Measurements from ENCODE around the gene RPF1. TPM values are rescaled to one million over a fixed set of nuclear protein-coding genes. Genes with fewer than 3 reads are reported as not detected.

The RPF1 gene
- total and polyA plus RNA-seq, 10 of the 15 experiments (the other 5 are each of a cell fraction or from before 2014, with no cell fraction given): 37.0 to 97.5 (median 56.2) TPM

DNA sequence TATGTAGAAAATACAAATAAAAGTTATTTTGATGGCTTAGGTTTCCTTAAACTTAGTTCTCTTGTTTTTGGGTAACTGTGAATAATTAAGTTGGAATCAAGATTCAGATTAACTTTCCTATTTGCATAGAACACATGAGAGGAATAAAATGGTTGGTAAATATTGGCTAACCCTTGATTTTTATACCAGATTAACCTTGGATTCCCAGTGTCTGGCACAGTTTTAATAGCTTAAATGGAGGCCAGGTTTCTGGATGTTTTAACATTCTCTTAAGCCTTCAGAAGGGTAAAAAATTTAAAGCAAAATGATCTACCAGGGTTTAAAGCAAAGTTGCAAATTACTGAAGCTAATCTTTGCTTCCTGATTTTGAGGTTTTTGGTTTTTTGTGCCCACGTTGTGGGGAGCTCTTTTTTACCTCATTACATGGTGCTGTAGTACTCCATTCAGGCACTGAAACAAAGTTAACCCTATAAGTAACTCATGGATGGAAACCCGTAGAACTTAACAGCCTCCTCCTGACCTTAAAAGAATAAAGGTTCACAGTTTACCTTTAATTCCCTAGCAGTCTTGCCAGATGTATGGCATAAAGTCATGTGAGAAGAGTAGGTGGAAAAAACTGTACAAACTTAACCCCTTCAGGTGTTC is 18.7 kb downstream of the RPF1 start:
- H3K79me2 ChIP-seq (ENCODE audit: control insufficient read depth, insufficient read depth, low read length): peaks cover 30% of the 10 kb centered on the region
- CTCF ChIA-PET: no interaction called here
- TF ChIP-seq CBFB (IDR thresholded peaks at IDR 0.05; ENCODE audit: low read depth): no peak
- peak; percentile 40; the same call in 1 of the 2 replicates for TF ChIP-seq RUNX3 (IDR thresholded peaks at IDR 0.05; ENCODE audit: low read length)
- TF ChIP-seq HDAC2 (IDR thresholded peaks at IDR 0.05): no peak
- TF ChIP-seq SMARCA5 (IDR thresholded peaks at IDR 0.05): no peak
- TF ChIP-seq BRCA1 (IDR thresholded peaks at IDR 0.05; ENCODE audit: low read depth, low read length): no peak
- 33% methylated on average over 2 of the region's 2 CpGs for WGBS (ENCODE audit: insufficient coverage, insufficient replicate concordance, low lambda C conversion rate, missing lambda C conversion rate)
- SMC1A ChIA-PET (ENCODE audit: uncharacterized antibody, unreplicated experiment): interaction anchor here (1.1 to 1.2 kb wide), 2 partner anchors 27 to 89 kb away, joined by 3 read pairs; no protein-coding TSS in a partner anchor
- H3K36me3 ChIP-seq (ENCODE audit: control insufficient read depth in 2 of 2, insufficient read depth in 2 of 2, low read length in 1 of 2): peaks cover 1 to 35% of the 10 kb centered on the region in 2 experiments
- no peak for DNase-seq (ENCODE audit: low read depth, low spot score)
- intact Hi-C loops (cut with micrococcal nuclease; ENCODE audit: unreplicated experiment) (no loop called here), in situ Hi-C loops (cut with MboI) (no loop called here)
- H3K4me2 ChIP-seq (ENCODE audit: control insufficient read depth, insufficient read depth): no peak overlapping the region
- no peaks in the 10 kb centered on the region for H3K9me3 ChIP-seq (replicated peaks; ENCODE audit: control insufficient read depth, insufficient read depth, low read length)
- no peak overlapping the region for H3K4me3 ChIP-seq
- POLR2A ChIA-PET: interaction anchor here (0.5 to 0.7 kb wide), 3 partner anchors 75 to 600 kb away, joined by 3 to 6 read pairs (median 4); no protein-coding TSS in a partner anchor
- BruUV-seq (replicated peaks): no TSS peak
- peak; percentile 44 for FAIRE-seq
- H2AFZ ChIP-seq (ENCODE audit: control insufficient read depth, low read depth, low read length): no peak overlapping the region
- no peak overlapping the region for H3K9ac ChIP-seq (ENCODE audit: control insufficient read depth, insufficient read depth, low read length)
- no peaks in the 10 kb centered on the region for H3K27me3 ChIP-seq (replicated peaks in 1 of 2; ENCODE audit: control insufficient read depth in 2 of 2, insufficient read depth in 2 of 2, low read length in 1 of 2)
- ATAC-seq: peak; percentile 21; the same call in 2 of the 3 replicates
- H3K27ac ChIP-seq (ENCODE audit: control insufficient read depth, insufficient read depth): no peak overlapping the region
- H3K4me1 ChIP-seq (ENCODE audit: control insufficient read depth, insufficient read depth, low read length): no peaks in the 10 kb centered on the region
- H4K20me1 ChIP-seq (ENCODE audit: control insufficient read depth, insufficient read depth): no peaks in the 10 kb centered on the region
- RAD21 ChIA-PET (ENCODE audit: unreplicated experiment): no interaction called here

DNA sequence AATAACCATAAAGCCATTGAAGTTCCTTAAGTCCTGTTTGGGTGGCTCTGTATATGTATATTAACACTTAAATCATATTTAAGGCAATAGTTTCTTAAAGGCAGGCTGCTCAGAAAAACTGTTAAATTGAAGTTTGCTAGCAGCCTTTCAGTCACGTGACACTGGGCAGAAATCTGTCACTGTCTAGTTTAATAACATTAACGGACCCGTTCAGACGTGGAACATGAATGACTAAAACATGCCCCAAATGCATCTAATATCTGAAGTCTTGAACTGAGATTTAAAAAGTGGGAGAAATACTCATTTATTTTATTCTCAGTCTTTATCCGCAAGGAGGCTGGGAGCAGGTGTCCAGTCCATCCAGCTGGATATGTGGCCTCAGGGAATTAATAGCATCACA is 23.9 kb downstream of the RPF1 start:
- Histone ChIP-seq H3K4me2 (ENCODE audit: control insufficient read depth, insufficient read depth) (peak overlapping the region; percentile 45), H3K79me2 (ENCODE audit: control insufficient read depth, insufficient read depth, low read length) (peaks cover 72% of the 10 kb centered on the region), H3K9me3 (replicated peaks; ENCODE audit: control insufficient read depth, insufficient read depth, low read length) (no peaks in the 10 kb centered on the region; the same call in 2 of the 3 replicates), H4K20me1 (ENCODE audit: control insufficient read depth, insufficient read depth) (no peaks in the 10 kb centered on the region), H3K9ac (ENCODE audit: control insufficient read depth, insufficient read depth, low read length) (no peak overlapping the region), H2AFZ (ENCODE audit: control insufficient read depth, low read depth, low read length) (no peak overlapping the region), H3K27ac (ENCODE audit: control insufficient read depth, insufficient read depth) (no peak overlapping the region), H3K4me3 (no peak overlapping the region; the same call in 1 of the 2 replicates), H3K36me3 (ENCODE audit: control insufficient read depth in 2 of 2, insufficient read depth in 2 of 2, low read length in 1 of 2) (peaks cover 0 to 18% of the 10 kb centered on the region in 2 experiments; a peak in 3 of 4 replicates), H3K4me1 (ENCODE audit: control insufficient read depth, insufficient read depth, low read length) (no peaks in the 10 kb centered on the region), H3K27me3 (replicated peaks in 1 of 2; ENCODE audit: control insufficient read depth in 2 of 2, insufficient read depth in 2 of 2, low read length in 1 of 2) (no peaks in the 10 kb centered on the region)
- ChIA-PET POLR2A (interaction anchor here (1.5 to 4.7 kb wide), 3 partner anchors 23 to 186 kb away, joined by 5 to 60 read pairs (median 19); partner anchors contain the start of genes CTBS and RPF1), CTCF (interaction anchor here (0.9 to 4.8 kb wide), 2 partner anchors 8 to 22 kb away, joined by 3 to 43 read pairs; partner anchors contain the start of gene RPF1), SMC1A (ENCODE audit: uncharacterized antibody, unreplicated experiment) (interaction anchor here (0.6 to 4.8 kb wide), 11 partner anchors 8 to 269 kb away, joined by 3 to 61 read pairs (median 3); partner anchors contain the start of gene RPF1), RAD21 (ENCODE audit: unreplicated experiment) (interaction anchor here (1.1 to 2.4 kb wide), 4 partner anchors 13 to 185 kb away, joined by 3 to 13 read pairs (median 5); partner anchors contain the start of gene CTBS)
- no TSS peak for BruUV-seq (replicated peaks)
- 23% methylated on average over 5 of the region's 5 CpGs for WGBS (ENCODE audit: insufficient coverage, insufficient replicate concordance, low lambda C conversion rate, missing lambda C conversion rate)
- DNase-seq (ENCODE audit: low read depth, low spot score): no peak
- no peak for FAIRE-seq
- TF ChIP-seq RAD51 (IDR thresholded peaks at IDR 0.05): peak; percentile 60; the same call in 1 of the 2 replicates
- TF ChIP-seq GATAD2B (conservative IDR thresholded peaks at IDR 0.05; ENCODE audit: low read depth): no peak
- ATAC-seq: no peak
- intact Hi-C loops (cut with micrococcal nuclease; ENCODE audit: unreplicated experiment): no loop called here
- in situ Hi-C loops (cut with MboI): no loop called here

Measured in GM12878 (cell line).